GM12873 (cell line): Measurements from ENCODE around the gene C4BPB.
A peak's percentile ranks its signal among the peaks of the same experiment; 100 is the strongest.

Experiments
- TF ChIP-seq, protein P1 (sequence below): IDR thresholded peaks from 2 replicates; pipeline ENCODE4 v1.5.1; 2012; ENCODE audit warnings: low read depth, mild to moderate bottlenecking, moderate library complexity, low read length, control low read depth; ENCODE audit not compliant: insufficient read depth; ENCODE audit errors: missing control alignments

The C4BPB gene

DNA sequence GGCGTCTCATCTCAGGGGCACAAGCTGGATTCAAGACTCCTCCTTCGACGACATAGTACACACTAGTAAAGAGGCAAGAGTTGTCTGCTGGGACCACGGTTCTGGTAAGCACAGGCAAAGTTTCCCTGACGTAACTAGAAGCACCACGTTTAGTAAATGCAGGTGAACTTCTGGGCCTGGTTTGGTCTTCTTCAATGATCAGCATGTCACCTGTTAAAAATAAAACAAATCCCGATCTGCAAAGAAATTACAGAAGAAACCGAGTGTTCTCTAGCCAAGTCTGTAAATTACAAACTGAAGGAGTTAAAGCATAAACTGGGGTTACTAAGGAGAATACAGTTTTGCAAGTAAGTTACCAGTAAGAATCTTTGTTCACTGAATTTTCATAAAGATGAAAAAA is 39.1 kb upstream of the C4BPB start:
- TF ChIP-seq, protein P1, sequence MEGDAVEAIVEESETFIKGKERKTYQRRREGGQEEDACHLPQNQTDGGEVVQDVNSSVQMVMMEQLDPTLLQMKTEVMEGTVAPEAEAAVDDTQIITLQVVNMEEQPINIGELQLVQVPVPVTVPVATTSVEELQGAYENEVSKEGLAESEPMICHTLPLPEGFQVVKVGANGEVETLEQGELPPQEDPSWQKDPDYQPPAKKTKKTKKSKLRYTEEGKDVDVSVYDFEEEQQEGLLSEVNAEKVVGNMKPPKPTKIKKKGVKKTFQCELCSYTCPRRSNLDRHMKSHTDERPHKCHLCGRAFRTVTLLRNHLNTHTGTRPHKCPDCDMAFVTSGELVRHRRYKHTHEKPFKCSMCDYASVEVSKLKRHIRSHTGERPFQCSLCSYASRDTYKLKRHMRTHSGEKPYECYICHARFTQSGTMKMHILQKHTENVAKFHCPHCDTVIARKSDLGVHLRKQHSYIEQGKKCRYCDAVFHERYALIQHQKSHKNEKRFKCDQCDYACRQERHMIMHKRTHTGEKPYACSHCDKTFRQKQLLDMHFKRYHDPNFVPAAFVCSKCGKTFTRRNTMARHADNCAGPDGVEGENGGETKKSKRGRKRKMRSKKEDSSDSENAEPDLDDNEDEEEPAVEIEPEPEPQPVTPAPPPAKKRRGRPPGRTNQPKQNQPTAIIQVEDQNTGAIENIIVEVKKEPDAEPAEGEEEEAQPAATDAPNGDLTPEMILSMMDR: no peak

DNA sequence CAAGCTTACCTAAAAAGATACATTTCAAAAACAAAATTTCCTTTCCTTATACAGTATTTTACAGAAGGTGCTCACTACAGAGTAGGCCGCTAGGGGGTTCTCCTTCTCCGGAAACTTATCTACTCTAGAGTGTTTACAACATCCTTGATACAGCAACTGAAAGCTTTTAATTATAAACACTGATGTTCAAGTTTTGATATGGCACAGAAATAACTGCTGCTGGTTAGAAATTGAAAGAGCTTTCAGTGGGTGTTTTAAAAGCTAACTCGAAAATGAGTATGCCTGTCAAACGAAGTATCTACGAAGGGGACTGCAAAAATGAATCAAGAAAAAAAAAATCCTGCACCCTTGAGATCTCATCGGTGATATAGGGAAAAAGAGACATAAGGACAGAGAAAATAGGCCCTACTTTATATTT is 38.7 kb upstream of the C4BPB start:
- TF ChIP-seq, protein P1: peak; percentile 73

- TF ChIP-seq, protein P1: no peak
These were observed 38.0 kb upstream of the C4BPB start for GRCh38 chr1:207050480-207051190.

- TF ChIP-seq, protein P1: no peak
These were observed 37.3 kb upstream of the C4BPB start, which contains the start of gene YOD1 for GRCh38 chr1:207051191-207051943. Gene YOD1, minus strand, starts transcription at chr1:207051208. Its CDS starts 178 bp downstream, at chr1:207051030.

DNA sequence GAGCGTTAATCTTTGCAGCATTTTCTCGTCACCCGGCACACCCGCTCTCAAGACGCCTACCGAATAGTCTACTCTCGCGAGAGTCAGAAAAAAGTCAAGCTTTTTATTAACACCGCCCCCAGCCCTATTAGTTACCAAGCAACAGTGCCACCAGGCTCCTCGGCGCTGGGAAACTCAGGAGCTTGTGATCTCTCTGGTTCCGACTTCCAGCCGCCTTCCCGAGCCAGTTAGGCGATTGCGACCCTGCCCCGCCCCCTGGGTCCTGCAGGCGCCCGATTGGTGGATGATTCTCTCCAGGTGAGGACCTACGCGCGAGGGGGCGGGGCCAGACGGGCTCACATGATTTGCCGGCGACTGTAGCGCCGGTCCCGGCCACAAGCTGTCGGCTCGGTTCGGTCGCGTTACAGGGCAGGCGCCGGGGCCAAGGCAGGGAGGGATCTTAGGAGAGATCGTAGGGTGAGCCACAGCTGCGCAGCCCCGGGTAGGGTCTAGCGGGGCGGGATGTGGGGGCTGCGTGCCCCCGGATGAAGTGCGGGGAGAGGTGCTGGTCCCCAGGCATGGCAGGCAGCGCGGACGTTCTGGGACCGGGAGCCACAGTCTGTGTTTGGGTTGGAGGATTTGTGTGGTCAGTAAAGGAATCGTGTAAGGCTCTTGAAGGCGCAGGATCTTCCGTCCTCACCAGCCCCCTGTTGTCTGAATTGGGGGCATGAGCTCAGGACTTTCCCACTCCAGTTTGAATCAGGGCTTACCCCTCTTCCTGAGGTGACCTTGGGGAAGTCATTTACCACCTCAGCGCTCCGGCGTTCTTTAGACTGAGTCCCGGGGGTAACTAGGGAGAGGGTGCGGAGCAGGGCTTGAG is 35.5 kb upstream of the C4BPB start, which contains the start of gene PFKFB2:
TSS of gene PFKFB2 (plus strand) at position 365 of the 859 bp plus-strand sequence. CDS start 1,443 bp downstream, outside the sequence.
- TF ChIP-seq, protein P1: peak; percentile 8

DNA sequence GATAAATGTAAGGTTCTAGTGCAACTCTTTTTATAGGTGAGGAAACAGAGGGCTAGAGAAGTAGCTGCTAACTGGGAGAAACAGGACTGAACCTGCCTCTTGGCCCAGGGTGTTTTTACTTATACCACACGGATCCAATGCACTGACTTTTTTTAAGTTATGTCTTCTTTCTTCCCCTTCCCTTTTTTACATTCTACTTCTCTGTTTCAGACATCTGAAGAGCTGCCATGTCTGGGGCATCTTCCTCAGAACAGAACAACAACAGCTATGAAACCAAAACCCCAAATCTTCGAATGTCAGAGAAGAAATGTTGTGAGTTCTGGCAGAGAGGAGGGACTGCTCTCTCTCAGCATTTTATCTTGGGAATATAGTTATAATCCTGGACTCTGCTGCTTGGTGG is 34.2 kb upstream of the C4BPB start:
- TF ChIP-seq, protein P1: no peak
